Activated CD4-positive, alpha-beta memory T cell treated with anti-CD3 and anti-CD28 coated beads for 36 hours (primary cell): ENCODE data around the gene MTARC2. TPM values are rescaled to one million over a fixed set of nuclear protein-coding genes. Genes with fewer than 3 reads are reported as not detected.
"Not testable (repeated sequence)": the region's sequence is repeated elsewhere in the genome, so short reads cannot be mapped to it uniquely, and the experiment has no call there.

Experiments used
- CTCF ChIA-PET: fragments of 350-600 bp; sonication (Branson Sonifier 250); formaldehyde crosslinking; loops from one replicate; lab custom pipeline; 2021; ENCODE audit warnings: antibody characterized with exemption, inconsistent platforms; lab: Charles Lee
- POLR2A ChIA-PET: fragments of 350-600 bp; sonication (Branson Sonifier 250); formaldehyde crosslinking; loops from one replicate; lab custom pipeline; 2021; ENCODE audit warnings: antibody characterized with exemption; lab: Charles Lee
- DNase-seq: peaks from one replicate; pipeline ENCODE4 v3.0.0-alpha.2; 2020
- H3K27ac Mint-ChIP-seq: one replicate; pipeline ENCODE4 v1.8.0; 2021; ENCODE audit warnings: mixed read lengths
- H3K27me3 Mint-ChIP-seq: one replicate; pipeline ENCODE4 v1.8.0; 2021; ENCODE audit warnings: mixed read lengths
- H3K36me3 Mint-ChIP-seq: one replicate; pipeline ENCODE4 v1.8.0; 2021; ENCODE audit warnings: mixed read lengths
- H3K4me1 Mint-ChIP-seq: one replicate; pipeline ENCODE4 v1.8.0; 2021; ENCODE audit warnings: low read depth, mixed read lengths
- H3K4me3 Mint-ChIP-seq: one replicate; pipeline ENCODE4 v1.8.0; 2021; ENCODE audit warnings: mild to moderate bottlenecking, mixed read lengths
- H3K9me3 Mint-ChIP-seq: one replicate; pipeline ENCODE4 v1.8.0; 2021; ENCODE audit warnings: mixed read lengths
- intact Hi-C: fragments of 100-400 bp; cut with micrococcal nuclease; formaldehyde crosslinking; loops from one replicate; pipeline ENCODE4 v1.15.1; 2023
- total RNA-seq, 2 experiments: library from RNA; stranded (reverse); gene quantifications; one replicate each; pipeline ENCODE4 v1.2.3, GENCODE V29; 2021

MTARC2 gene
- total RNA-seq, 2 experiments from 2014 or later: not detected

DNA sequence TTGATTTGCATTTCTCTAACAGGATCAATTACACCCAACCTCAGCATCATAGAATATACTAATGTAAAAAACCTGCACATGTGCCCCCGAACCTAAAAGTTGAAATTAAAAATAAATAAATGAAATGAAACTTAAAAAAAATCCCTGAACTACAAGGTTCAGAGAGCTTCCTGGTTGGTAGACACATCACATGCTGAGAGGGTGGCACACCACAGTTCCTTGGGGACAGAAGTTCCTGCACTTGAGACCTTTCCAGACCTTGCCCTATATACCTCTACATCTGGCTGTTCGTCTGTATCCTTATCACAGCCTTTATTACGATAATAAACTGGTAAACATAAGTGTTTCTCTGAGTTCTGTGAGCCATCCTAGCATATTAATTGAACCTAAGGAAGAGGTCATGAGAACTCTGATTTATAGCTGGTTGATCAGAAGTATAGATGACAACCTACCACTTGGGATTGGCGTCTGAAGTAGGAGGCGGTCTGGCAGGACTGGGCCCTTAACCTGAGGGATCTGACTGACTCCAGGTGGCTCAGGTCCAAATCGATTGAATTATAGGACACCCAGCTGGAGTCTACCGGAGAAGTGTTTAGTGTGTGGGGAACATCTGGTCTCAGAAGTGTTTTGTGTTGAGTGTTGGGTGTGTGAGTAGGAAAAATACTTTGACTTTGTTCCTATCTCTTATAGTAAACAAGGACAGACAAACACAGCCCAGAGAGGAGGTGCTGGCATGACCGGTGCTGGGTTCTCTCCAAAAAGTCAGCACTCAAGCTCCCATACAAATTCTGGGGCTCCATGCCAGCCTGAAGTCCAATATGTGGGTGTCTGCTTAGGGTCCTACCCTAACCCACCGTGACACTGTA lies 39.0 kb upstream of the MTARC2 start:
- peaks cover 2% of the 10 kb centered on the region for H3K27me3 Mint-ChIP-seq
- ChIA-PET CTCF (no interaction called here), POLR2A (no interaction called here)
- no peaks in the 10 kb centered on the region for H3K36me3 Mint-ChIP-seq
- no peak for DNase-seq
- H3K4me3 Mint-ChIP-seq: no peak overlapping the region
- no peaks in the 10 kb centered on the region for H3K4me1 Mint-ChIP-seq
- no peak overlapping the region for H3K27ac Mint-ChIP-seq
- intact Hi-C loops: no loop called here
- H3K9me3 Mint-ChIP-seq: no peaks in the 10 kb centered on the region

DNA sequence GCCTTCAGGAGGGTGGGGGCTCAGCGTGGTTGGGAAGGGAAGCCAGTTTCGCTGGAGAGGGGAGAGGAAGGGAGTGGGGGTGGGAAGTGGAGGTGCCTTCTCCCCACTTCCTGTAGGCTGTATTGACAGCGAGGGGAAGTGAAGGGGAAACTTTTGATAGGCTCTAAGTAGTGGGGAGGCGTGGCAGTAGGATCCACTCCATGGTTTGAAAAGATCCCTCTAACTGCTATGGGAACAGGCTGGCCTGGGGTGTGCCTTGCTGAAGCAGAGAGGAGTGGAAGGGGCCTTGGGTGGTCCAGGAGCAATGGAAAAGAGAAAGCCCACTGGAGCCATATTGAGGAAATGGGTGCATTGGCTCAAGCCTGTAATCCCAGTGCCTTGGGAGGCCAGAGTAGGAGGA lies 37.8 kb upstream of the MTARC2 start:
- Mint-ChIP-seq H3K27me3 (peaks cover 2% of the 10 kb centered on the region), H3K27ac (no peak overlapping the region), H3K9me3 (no peaks in the 10 kb centered on the region), H3K36me3 (no peaks in the 10 kb centered on the region), H3K4me3 (no peak overlapping the region), H3K4me1 (no peaks in the 10 kb centered on the region)
- intact Hi-C loops: no loop called here
- no peak for DNase-seq
- POLR2A ChIA-PET: no interaction called here
- CTCF ChIA-PET: no interaction called here

DNA sequence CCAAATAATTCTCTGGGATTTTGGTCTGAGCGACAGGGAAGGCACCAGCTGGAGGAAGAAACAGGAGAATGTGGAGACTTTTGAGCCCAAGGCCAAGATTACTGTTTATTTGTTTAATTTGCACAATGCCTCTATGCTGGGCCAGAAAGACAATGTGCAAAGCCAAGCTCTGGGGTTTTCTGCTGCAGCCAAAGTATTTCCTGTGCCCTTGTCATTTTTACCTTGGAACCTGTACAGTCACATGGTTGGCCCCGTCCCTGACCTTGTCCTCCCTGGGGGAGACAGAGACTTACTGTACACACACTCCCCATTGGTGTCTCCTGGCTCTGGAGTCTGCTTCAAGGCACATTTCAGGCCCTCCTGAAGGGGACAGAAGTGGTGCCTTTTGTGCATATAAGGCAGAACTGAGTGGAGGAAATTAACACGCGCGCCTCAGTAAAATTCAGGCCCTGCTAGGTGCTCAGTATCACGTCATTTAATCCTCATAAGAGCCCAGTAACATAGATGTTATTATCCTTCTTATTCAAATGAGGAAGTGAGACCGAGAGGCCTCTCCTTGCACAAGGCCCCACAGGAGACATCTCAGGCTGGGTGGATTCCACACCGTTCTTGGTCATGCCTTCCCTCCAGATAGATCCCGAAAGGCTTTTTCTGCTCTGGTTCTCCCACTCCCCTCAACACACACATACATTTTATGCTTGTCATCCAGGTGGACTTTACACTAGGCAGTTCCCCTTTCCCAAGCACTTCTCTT lies 36.9 kb upstream of the MTARC2 start:
- no peak overlapping the region for H3K4me3 Mint-ChIP-seq
- CTCF ChIA-PET: no interaction called here
- no peaks in the 10 kb centered on the region for H3K4me1 Mint-ChIP-seq
- peaks cover 4% of the 10 kb centered on the region for H3K27me3 Mint-ChIP-seq
- intact Hi-C loops: no loop called here
- no peaks in the 10 kb centered on the region for H3K36me3 Mint-ChIP-seq
- peaks cover 9% of the 10 kb centered on the region for H3K9me3 Mint-ChIP-seq
- POLR2A ChIA-PET: no interaction called here
- H3K27ac Mint-ChIP-seq: no peak overlapping the region
- no peak for DNase-seq

DNA sequence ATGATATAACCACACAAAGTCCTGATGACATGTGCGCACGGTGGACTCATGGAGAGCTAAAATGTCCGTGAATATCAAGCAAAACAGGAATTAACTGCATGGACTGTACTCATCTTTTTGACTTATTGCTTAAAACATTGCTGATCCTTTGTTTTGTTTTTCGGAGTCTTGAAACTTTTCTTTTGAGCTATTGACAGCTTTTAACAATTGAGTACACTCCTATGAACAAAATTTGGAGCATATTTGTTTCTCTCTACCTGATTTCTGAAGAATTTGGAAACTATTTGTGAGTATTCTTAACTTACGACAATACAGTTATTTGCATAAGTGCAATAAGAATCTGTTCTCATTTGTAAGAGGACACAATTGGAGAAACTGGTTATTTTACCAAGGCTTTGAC lies 32.1 kb upstream of the MTARC2 start:
- CTCF ChIA-PET, H3K27ac Mint-ChIP-seq, POLR2A ChIA-PET, H3K4me3 Mint-ChIP-seq, intact Hi-C loops, H3K36me3 Mint-ChIP-seq, H3K4me1 Mint-ChIP-seq, DNase-seq: not testable (repeated sequence)
- peaks cover 12% of the 10 kb centered on the region for H3K9me3 Mint-ChIP-seq
- peaks cover 17% of the 10 kb centered on the region for H3K27me3 Mint-ChIP-seq

DNA sequence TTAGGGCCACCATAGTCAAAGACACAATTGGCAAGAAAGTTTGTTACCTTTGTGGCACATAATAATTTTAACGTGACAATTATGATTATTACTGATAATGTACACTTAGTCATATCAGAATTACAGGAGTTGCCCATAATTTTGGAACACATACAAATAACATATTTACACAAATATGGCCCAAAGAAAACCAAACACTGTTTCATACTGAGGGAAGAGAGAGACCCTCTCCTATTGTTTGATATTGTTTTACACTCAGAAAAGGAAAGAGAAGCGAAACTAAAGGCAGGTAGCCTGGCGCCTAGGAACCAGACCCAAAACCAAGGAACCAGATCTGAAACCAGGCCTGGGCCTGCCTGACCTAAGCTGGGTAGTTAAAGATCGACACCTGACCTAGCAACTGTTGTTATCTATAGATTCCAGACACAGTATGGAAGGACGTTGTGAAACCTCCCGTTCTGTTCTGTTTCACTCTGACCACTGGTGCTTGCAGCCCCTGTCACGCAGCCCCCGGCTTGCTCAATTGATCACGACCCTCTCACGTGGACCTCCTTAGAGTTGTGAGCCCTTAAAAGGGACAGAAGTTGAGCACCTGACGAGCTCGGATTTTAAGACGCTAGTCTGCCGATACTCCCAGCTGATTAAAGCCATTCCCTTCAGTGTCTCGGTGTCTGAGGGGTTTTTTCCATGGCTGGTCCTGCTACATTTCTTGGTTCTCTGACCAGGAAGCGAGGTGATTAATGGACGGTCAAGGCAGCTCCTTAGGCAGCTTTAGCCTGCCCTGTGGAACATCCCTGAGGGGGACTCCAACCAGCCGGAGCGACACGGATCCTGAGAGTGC lies 30.1 kb upstream of the MTARC2 start:
- Mint-ChIP-seq H3K36me3 (peaks cover 3% of the 10 kb centered on the region), H3K27ac (no peak overlapping the region), H3K4me1 (no peaks in the 10 kb centered on the region), H3K4me3 (no peak overlapping the region), H3K9me3 (peaks cover 12% of the 10 kb centered on the region), H3K27me3 (peaks cover 17% of the 10 kb centered on the region)
- ChIA-PET POLR2A (no interaction called here), CTCF (no interaction called here)
- intact Hi-C loops: no loop called here
- DNase-seq: no peak

DNA sequence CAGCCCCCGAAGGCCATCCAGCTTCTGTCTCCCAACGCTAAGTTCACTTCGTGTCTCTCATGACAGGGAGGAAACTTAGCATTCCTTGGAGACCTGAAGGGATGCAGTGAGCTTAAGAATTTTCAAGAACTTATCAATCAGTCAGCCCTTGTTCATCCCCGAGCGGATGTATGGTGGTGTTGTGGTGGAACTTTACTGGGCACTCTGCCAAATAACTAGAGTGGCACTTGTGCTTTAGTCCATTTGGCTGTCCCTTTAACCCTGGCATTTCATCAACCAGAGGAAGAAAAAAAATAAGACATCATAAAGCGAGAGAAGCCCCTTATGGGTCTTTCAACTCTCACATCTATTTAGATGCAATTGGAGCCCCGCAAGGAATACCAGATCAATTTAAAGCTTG lies 26.9 kb upstream of the MTARC2 start:
- H3K9me3 Mint-ChIP-seq, H3K4me3 Mint-ChIP-seq, DNase-seq, intact Hi-C loops, H3K36me3 Mint-ChIP-seq, H3K27ac Mint-ChIP-seq, POLR2A ChIA-PET, H3K4me1 Mint-ChIP-seq: not testable (repeated sequence)
- CTCF ChIA-PET: interaction anchor here (2.0 kb wide), 1 partner anchor 12 kb away, joined by 12 read pairs; no protein-coding TSS in a partner anchor
- peaks cover 15% of the 10 kb centered on the region for H3K27me3 Mint-ChIP-seq

DNA sequence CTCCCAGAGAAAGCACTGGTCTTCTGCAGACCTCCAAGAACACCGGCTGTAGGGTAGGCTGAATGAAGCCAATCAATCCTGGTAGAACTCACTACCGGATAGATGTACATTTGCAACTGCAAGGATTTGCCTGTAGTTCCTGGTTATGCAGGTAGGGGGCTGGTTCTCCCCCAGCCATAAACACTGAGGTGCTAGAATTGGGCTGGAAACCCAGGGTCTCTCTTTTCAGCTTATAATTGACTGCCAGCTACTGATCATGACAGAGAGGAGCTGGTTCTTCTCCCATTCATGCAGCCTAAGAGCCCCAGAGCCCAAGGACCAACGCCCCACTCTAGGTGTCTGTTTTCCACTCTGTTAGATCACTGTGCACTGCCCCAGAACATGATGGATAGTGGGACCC lies 21.5 kb upstream of the MTARC2 start:
- peaks cover 4% of the 10 kb centered on the region for H3K27me3 Mint-ChIP-seq
- DNase-seq: no peak
- intact Hi-C loops: no loop called here
- ChIA-PET CTCF (interaction anchor here (0.5 kb wide), 1 partner anchor 698 kb away, joined by 3 read pairs; no protein-coding TSS in a partner anchor), POLR2A (no interaction called here)
- no peaks in the 10 kb centered on the region for H3K4me1 Mint-ChIP-seq
- no peaks in the 10 kb centered on the region for H3K36me3 Mint-ChIP-seq
- no peaks in the 10 kb centered on the region for H3K9me3 Mint-ChIP-seq
- no peak overlapping the region for H3K4me3 Mint-ChIP-seq
- no peak overlapping the region for H3K27ac Mint-ChIP-seq

DNA sequence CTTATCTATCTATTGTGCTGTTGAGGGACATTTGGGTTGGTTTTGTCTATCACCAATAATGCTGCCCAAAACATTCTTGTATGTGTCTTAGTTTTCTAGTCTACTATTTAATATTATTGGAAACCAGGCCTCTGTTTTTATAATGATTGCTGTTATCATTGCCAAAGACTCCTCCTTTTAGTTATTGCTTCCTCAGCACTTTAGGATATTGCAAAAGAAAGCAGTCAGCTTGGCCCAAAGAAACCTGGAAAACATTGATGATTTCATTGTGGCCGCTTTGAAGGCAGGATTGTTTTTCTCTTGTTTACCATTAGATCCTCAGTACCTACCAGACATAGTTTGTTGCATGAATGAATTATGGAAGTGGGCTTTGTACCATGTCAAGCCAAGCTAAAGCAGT lies 20.6 kb upstream of the MTARC2 start:
- Mint-ChIP-seq H3K4me3 (no peak overlapping the region), H3K27me3 (peaks cover 4% of the 10 kb centered on the region), H3K36me3 (no peaks in the 10 kb centered on the region), H3K9me3 (no peaks in the 10 kb centered on the region), H3K27ac (no peak overlapping the region), H3K4me1 (peaks cover 3% of the 10 kb centered on the region)
- no peak for DNase-seq
- ChIA-PET POLR2A (no interaction called here), CTCF (no interaction called here)
- intact Hi-C loops: no loop called here

DNA sequence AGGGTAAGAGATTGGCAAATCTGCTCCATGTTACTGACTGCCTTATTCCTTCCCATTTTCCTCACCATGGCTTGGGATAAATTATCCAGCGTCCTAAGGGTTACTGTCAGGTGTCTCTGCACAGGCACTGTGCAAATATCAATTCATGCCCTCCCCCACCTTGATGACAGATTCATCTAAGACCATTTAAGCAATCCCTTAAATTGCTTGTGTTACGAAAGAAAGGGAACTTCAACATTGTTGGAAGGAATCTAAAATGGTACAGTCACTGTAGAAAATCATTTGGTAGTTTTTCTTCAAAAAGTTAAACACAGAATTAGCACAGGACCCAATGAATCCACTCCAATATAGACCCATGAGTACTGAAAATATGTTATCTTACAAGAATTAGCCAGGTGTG lies 17.6 kb upstream of the MTARC2 start:
- no peak for DNase-seq
- ChIA-PET POLR2A (no interaction called here), CTCF (no interaction called here)
- no peak overlapping the region for H3K4me3 Mint-ChIP-seq
- H3K9me3 Mint-ChIP-seq: no peaks in the 10 kb centered on the region
- no peaks in the 10 kb centered on the region for H3K36me3 Mint-ChIP-seq
- peaks cover 12% of the 10 kb centered on the region for H3K4me1 Mint-ChIP-seq
- H3K27me3 Mint-ChIP-seq: peaks cover 4% of the 10 kb centered on the region
- no peak overlapping the region for H3K27ac Mint-ChIP-seq
- intact Hi-C loops: loop anchor here (5.0 kb wide), 2 partner anchors 448 to 618 kb away; no protein-coding TSS in a partner anchor

DNA sequence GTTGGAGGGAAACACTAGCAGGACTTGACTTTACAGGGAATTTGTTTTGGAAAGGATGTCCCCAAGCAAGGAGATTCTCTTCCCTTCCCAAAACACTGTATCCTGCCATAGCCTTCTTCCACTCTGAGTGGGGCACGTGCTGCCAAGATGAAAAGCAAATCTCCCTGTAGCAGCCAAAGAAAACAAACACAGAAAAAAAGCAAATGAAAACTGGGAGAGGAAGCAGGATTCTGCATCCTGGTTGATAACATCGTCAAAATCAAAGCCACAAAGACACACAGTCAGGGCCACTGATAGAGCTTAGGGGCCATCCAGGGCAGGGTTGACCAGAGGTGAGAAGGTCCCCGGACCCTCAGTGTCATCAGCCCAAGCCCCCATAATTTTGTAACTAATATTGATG lies 16.0 kb upstream of the MTARC2 start:
- no peak for DNase-seq
- H3K4me3 Mint-ChIP-seq: no peak overlapping the region
- H3K4me1 Mint-ChIP-seq: peaks cover 12% of the 10 kb centered on the region
- H3K27ac Mint-ChIP-seq: no peak overlapping the region
- H3K9me3 Mint-ChIP-seq: no peaks in the 10 kb centered on the region
- ChIA-PET POLR2A (no interaction called here), CTCF (interaction anchor here (1.8 to 2.4 kb wide), 2 partner anchors 28 to 435 kb away, joined by 10 to 15 read pairs; no protein-coding TSS in a partner anchor)
- no peaks in the 10 kb centered on the region for H3K27me3 Mint-ChIP-seq
- intact Hi-C loops: loop anchor here (2.0 to 5.0 kb wide), 3 partner anchors 51 to 620 kb away; no protein-coding TSS in a partner anchor
- H3K36me3 Mint-ChIP-seq: no peaks in the 10 kb centered on the region

DNA sequence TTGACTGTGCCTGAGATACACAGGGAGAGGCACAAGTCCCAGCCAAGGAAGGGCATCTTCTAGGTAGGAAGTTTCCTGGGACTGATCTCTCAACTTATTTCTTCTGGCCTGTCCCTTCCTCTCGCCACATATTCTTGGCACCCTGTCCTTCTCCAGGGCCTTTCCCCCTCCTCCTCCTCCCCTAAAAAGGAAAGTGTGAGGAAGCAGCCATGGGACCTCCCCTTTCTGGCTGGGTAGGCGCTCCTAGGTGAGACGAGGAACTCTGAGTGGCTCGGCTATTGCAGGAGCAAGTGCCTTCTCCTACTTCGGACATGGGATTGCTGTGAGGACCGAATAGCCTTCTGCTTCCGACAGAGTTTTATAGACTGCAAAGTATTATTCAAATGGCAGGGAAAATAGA lies 15.5 kb upstream of the MTARC2 start:
- POLR2A ChIA-PET: no interaction called here
- Mint-ChIP-seq H3K27ac (no peak overlapping the region), H3K27me3 (no peaks in the 10 kb centered on the region), H3K4me1 (peaks cover 12% of the 10 kb centered on the region), H3K9me3 (no peaks in the 10 kb centered on the region), H3K4me3 (no peak overlapping the region), H3K36me3 (no peaks in the 10 kb centered on the region)
- intact Hi-C loops: loop anchor here (1.0 to 5.0 kb wide), 6 partner anchors 42 to 620 kb away; partner anchors contain the start of gene C1orf115
- CTCF ChIA-PET: interaction anchor here (0.6 to 2.7 kb wide), 24 partner anchors 9 to 619 kb away, joined by 3 to 21 read pairs (median 6); partner anchors contain the start of gene MTARC2
- no peak for DNase-seq
